CD4-positive, alpha-beta T cell (primary cell): ENCODE results near the gene FAM32A. TPM values are rescaled to one million over a fixed set of nuclear protein-coding genes. Genes with fewer than 3 reads are reported as not detected.

Source experiments
- ATAC-seq: fragments of 200-7000 bp; cut with Tn5 transposase; one replicate; pipeline ENCODE4 v1.10.0; 2022; ENCODE audit warnings: mild to moderate bottlenecking; ENCODE audit not compliant: poor library complexity
- CTCF ChIA-PET: fragments of 350-600 bp; sonication (Branson Sonifier 250); formaldehyde crosslinking; loops from one replicate; lab custom pipeline; 2021; ENCODE audit warnings: antibody characterized with exemption, inconsistent platforms; lab: Charles Lee
- POLR2A ChIA-PET: fragments of 350-600 bp; sonication (Branson Sonifier 250); formaldehyde crosslinking; loops from one replicate; lab custom pipeline; 2021; ENCODE audit warnings: antibody characterized with exemption, inconsistent platforms; lab: Charles Lee
- DNase-seq, 14 experiments: peaks; one replicate each; pipeline ENCODE4 v3.0.0-alpha.2; 2013 to 2020; ENCODE audit warnings: mixed read lengths in 2 of 14
- H3K27ac ChIP-seq, 2 donors: one replicate each; pipeline versions ENCODE4 v1.5.1 to v1.7.0; 2013; ENCODE audit warnings: low read length in 2 of 2, low read depth in 1 of 2, mild to moderate bottlenecking in 1 of 2
- H3K27me3 ChIP-seq, 2 experiments: 1 replicate in 1 of 2; 2 replicates in 1 of 2; pipeline versions ENCODE4 v1.6.1 to v1.7.0; 2013; ENCODE audit warnings: low read length in 2 of 2, control low read depth in 1 of 2, mild to moderate bottlenecking in 1 of 2, moderate library complexity in 1 of 2; ENCODE audit not compliant: insufficient read depth in 2 of 2, control insufficient read depth in 1 of 2
- H3K36me3 ChIP-seq: one replicate; pipeline ENCODE4 v1.6.1; 2013; ENCODE audit warnings: low read length, control low read depth; ENCODE audit not compliant: insufficient read depth
- H3K4me1 ChIP-seq: one replicate; pipeline ENCODE4 v1.6.1; 2013; ENCODE audit warnings: low read length, control low read depth; ENCODE audit not compliant: insufficient read depth
- H3K4me3 ChIP-seq: one replicate; pipeline ENCODE4 v1.5.1; 2013; ENCODE audit warnings: mild to moderate bottlenecking, low read length, moderate library complexity
- H3K9me3 ChIP-seq, 2 experiments: 1 replicate in 1 of 2; 2 replicates in 1 of 2; pipeline versions ENCODE4 v1.6.1 to v1.7.0; 2013; ENCODE audit warnings: low read length in 2 of 2, mild to moderate bottlenecking in 2 of 2, control low read depth in 1 of 2, moderate library complexity in 1 of 2; ENCODE audit not compliant: control insufficient read depth in 1 of 2, insufficient read depth in 1 of 2
- H3K27ac Mint-ChIP-seq: one replicate; pipeline ENCODE4 v1.8.0; 2020; ENCODE audit warnings: mixed read lengths
- H3K27me3 Mint-ChIP-seq: one replicate; pipeline ENCODE4 v1.8.0; 2021; ENCODE audit warnings: mixed read lengths
- H3K36me3 Mint-ChIP-seq: one replicate; pipeline ENCODE4 v1.8.0; 2021; ENCODE audit warnings: low read depth, mixed read lengths
- H3K4me1 Mint-ChIP-seq: one replicate; pipeline ENCODE4 v1.8.0; 2021; ENCODE audit warnings: low read depth, mixed read lengths
- H3K4me3 Mint-ChIP-seq: one replicate; pipeline ENCODE4 v1.8.0; 2020; ENCODE audit warnings: mild to moderate bottlenecking, mixed read lengths
- H3K9me3 Mint-ChIP-seq: one replicate; pipeline ENCODE4 v1.8.0; 2020; ENCODE audit warnings: mixed read lengths
- intact Hi-C, 2 experiments: fragments of 100-400 bp; cut with DNase I in 1 of 2; cut with micrococcal nuclease in 1 of 2; formaldehyde crosslinking; loops; one replicate each; pipeline versions ENCODE4 v1.15.1 to v1.9.0; 2023 to 2025; cut with DNase I, micrococcal nuclease
- total RNA-seq, 174 experiments: library from RNA in 2 of 174; stranded (reverse) in 2 of 174; gene quantifications; one replicate each; pipeline ENCODE4 v1.2.3 and lab custom pipeline; 2021 to 2026
- TF ChIP-seq, protein P1 (sequence below): fragments of 200-600 bp; IDR thresholded peaks from one replicate; pipeline ENCODE4 v1.8.0; 2022; ENCODE audit warnings: antibody characterized with exemption, mild to moderate bottlenecking

FAM32A gene
- total RNA-seq, 2 experiments from 2014 or later = 44.5 to 50.3 TPM

DNA sequence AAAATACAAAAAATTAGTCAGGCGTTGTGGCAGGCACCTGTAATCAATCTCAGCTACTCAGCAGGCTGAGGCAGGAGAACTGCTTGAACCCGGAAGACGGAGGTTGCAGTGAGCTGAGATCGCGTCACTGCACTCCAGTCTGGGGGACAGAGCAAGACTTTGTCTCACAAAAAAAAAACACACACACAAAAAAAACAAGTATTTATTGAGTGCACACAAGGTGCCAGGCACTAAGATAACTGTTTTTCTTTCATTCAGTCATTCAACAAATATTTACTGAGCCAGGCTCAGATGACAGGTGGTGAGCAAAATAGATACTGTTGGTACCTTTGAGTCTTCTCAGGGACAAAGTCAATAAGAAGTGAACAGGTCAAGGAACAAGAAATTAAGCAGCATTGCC is 18.2 kb upstream of the FAM32A start:
- Histone ChIP-seq H3K4me3 (no peak overlapping the region), H3K4me1 (peaks cover 5% of the 10 kb centered on the region), H3K36me3 (no peaks in the 10 kb centered on the region), H3K27me3 (no peaks in the 10 kb centered on the region), H3K9me3 (peaks cover 0 to 4% of the 10 kb centered on the region in 2 experiments), H3K27ac (no peak overlapping the region)
- intact Hi-C loops = no loop called here
- ATAC-seq (no peak), DNase-seq (no peak)
- no peaks in the 10 kb centered on the region for H3K4me1 Mint-ChIP-seq
- no peak overlapping the region for H3K4me3 Mint-ChIP-seq
- POLR2A ChIA-PET = no interaction called here
- CTCF ChIA-PET = no interaction called here
- no peaks in the 10 kb centered on the region for H3K27me3 Mint-ChIP-seq
- no peaks in the 10 kb centered on the region for H3K9me3 Mint-ChIP-seq
- H3K36me3 Mint-ChIP-seq = no peaks in the 10 kb centered on the region
- TF ChIP-seq, protein P1, sequence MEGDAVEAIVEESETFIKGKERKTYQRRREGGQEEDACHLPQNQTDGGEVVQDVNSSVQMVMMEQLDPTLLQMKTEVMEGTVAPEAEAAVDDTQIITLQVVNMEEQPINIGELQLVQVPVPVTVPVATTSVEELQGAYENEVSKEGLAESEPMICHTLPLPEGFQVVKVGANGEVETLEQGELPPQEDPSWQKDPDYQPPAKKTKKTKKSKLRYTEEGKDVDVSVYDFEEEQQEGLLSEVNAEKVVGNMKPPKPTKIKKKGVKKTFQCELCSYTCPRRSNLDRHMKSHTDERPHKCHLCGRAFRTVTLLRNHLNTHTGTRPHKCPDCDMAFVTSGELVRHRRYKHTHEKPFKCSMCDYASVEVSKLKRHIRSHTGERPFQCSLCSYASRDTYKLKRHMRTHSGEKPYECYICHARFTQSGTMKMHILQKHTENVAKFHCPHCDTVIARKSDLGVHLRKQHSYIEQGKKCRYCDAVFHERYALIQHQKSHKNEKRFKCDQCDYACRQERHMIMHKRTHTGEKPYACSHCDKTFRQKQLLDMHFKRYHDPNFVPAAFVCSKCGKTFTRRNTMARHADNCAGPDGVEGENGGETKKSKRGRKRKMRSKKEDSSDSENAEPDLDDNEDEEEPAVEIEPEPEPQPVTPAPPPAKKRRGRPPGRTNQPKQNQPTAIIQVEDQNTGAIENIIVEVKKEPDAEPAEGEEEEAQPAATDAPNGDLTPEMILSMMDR = no peak
- H3K27ac Mint-ChIP-seq = no peak overlapping the region

DNA sequence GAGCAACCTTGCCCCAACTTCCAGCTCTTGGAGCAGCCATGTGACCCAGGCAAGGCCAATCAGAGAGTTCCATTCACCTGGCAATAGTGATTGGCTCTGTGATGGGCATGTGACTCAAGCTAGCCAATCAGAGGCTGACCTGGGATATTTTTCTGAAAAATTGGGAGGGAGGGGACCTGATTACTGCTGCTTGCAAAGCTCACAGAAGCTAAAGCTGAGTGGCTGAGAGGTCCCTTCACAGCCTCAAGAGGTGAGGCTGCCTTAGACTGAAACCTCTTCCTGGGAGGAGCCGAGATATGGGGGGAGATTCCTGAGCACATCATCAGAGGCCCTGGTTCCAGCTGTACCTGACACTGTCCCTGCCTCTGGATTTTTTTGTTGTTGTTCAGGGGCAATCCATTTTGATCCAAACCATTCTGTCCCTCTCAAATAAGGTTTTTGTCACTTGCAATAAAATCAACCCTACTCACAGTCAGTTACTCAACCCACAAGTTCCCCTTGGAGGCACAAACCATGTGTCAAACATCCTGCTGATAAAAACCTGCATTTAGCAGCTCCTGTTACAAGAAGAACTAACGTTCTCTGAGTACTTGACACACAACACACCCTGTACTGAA is 16.6 kb upstream of the FAM32A start:
- ChIA-PET CTCF (interaction anchor here (1.2 kb wide), 1 partner anchor 106 kb away, joined by 3 read pairs; no protein-coding TSS in a partner anchor), POLR2A (interaction anchor here (0.9 kb wide), 1 partner anchor 25 kb away, joined by 3 read pairs; the partner anchor contains the start of gene HSH2D)
- TF ChIP-seq, protein P1 = no peak
- H3K4me1 ChIP-seq = peaks cover 5% of the 10 kb centered on the region
- no peaks in the 10 kb centered on the region for H3K36me3 Mint-ChIP-seq
- H3K27me3 ChIP-seq = no peaks in the 10 kb centered on the region
- ATAC-seq (no peak), DNase-seq (peak in 1 of 14 experiments; percentile 39)
- H3K4me3 Mint-ChIP-seq = no peak overlapping the region
- no peak overlapping the region for H3K4me3 ChIP-seq
- H3K9me3 ChIP-seq = peaks cover 0 to 4% of the 10 kb centered on the region in 2 experiments
- H3K27ac ChIP-seq = no peak overlapping the region
- intact Hi-C loops = no loop called here
- no peaks in the 10 kb centered on the region for H3K9me3 Mint-ChIP-seq
- H3K27me3 Mint-ChIP-seq = no peaks in the 10 kb centered on the region
- no peaks in the 10 kb centered on the region for H3K4me1 Mint-ChIP-seq
- H3K27ac Mint-ChIP-seq = no peak overlapping the region
- no peaks in the 10 kb centered on the region for H3K36me3 ChIP-seq

DNA sequence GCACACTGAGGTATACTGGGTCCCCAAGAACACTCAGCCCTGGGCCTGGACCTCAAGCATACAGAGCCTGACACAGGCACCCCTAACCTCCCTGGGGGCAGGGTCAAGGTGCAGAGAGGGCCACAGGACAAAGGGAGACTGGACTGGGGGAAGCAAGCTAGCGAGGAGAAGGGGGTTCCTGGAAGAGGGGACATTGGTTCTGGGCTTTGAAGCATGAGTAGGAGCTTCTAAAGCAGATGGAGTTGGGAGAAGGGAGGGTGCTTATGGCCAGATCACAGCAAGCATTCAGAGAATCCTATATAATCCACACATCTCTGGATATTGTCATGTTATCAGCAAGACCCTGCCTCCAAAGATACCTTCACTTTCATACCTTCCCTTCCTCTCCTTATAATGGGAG is 15.1 kb upstream of the FAM32A start:
- H3K27ac Mint-ChIP-seq = no peak overlapping the region
- peaks cover 5% of the 10 kb centered on the region for H3K4me1 ChIP-seq
- H3K36me3 Mint-ChIP-seq = no peaks in the 10 kb centered on the region
- DNase-seq = no peak
- ATAC-seq = no peak
- TF ChIP-seq, protein P1 = no peak
- no peaks in the 10 kb centered on the region for H3K9me3 Mint-ChIP-seq
- no peak overlapping the region for H3K4me3 Mint-ChIP-seq
- H3K36me3 ChIP-seq = no peaks in the 10 kb centered on the region
- H3K4me3 ChIP-seq = no peak overlapping the region
- H3K4me1 Mint-ChIP-seq = no peaks in the 10 kb centered on the region
- H3K9me3 ChIP-seq = peaks cover 0 to 7% of the 10 kb centered on the region in 2 experiments
- H3K27me3 ChIP-seq = no peaks in the 10 kb centered on the region
- no peaks in the 10 kb centered on the region for H3K27me3 Mint-ChIP-seq
- ChIA-PET POLR2A (no interaction called here), CTCF (no interaction called here)
- H3K27ac ChIP-seq = no peak overlapping the region
- intact Hi-C loops = loop anchor here in 1 of 2 experiments (5.0 kb wide), 1 partner anchor 43 kb away; no protein-coding TSS in a partner anchor
